Measurements from ENCODE around the gene PPWD1. TPM values are rescaled to one million over a fixed set of nuclear protein-coding genes. Genes with fewer than 3 reads are reported as not detected.

PPWD1 gene
- 10 to 100 TPM; 32.8 to 71.0 TPM for total RNA-seq

DNA sequence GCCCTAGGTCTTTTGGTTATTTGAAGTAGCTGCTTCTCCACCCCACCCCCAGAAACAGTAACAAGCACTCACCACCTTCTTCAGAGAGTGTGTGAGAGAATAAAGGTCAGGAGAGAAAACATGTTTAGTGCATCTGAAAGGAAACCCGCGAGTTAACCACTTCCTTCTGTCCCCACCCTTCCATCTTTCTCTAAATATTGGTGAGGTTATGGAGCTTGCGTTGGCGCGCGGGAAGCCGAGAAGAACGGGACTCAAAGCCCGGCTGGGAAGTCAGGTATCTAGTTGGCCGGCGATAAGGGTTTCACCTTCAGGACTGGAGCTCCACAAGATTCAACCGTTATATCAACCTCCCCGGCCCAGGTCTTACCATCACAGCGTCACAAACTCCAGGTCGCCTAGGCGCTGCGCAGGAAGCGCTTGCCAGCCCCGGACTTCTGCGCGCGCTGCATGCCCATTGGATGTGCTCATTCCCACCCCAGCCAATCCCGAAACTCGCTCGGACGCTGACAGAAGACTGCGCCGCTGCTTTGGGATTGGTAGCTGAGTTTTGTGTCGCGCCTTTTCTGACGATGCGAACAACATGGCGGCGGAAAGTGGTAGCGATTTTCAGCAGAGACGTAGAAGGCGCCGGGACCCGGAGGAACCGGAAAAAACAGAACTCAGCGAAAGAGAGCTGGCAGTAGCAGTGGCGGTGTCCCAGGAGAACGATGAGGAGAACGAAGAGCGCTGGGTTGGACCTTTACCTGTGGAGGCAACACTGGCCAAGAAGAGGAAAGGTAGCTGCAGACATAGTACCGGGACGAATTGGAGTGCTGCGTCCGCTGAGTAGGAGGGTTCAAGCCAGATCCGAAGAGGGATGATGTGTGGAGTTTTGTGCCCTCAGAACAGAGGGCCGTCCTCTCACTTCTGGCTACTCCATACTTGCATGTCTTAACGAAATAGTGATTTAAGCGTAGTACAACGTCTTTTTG lies at the start of gene PPWD1, which contains the start of gene CENPK:
TSS of gene PPWD1 (plus strand) at position 566 of the 971 bp plus-strand sequence. CDS start at position 581, 15 bp downstream.
TSS of gene CENPK (minus strand) at position 438 of the 971 bp plus-strand sequence. CDS start 8,261 bp downstream, outside the sequence.
- H3K27me3 ChIP-seq (replicated peaks; ENCODE audit: insufficient read depth), result no peaks in the 10 kb centered on the region
- peak; percentile 92 for DNase-seq (ENCODE audit: low spot score)
- TF ChIP-seq, protein P1, sequence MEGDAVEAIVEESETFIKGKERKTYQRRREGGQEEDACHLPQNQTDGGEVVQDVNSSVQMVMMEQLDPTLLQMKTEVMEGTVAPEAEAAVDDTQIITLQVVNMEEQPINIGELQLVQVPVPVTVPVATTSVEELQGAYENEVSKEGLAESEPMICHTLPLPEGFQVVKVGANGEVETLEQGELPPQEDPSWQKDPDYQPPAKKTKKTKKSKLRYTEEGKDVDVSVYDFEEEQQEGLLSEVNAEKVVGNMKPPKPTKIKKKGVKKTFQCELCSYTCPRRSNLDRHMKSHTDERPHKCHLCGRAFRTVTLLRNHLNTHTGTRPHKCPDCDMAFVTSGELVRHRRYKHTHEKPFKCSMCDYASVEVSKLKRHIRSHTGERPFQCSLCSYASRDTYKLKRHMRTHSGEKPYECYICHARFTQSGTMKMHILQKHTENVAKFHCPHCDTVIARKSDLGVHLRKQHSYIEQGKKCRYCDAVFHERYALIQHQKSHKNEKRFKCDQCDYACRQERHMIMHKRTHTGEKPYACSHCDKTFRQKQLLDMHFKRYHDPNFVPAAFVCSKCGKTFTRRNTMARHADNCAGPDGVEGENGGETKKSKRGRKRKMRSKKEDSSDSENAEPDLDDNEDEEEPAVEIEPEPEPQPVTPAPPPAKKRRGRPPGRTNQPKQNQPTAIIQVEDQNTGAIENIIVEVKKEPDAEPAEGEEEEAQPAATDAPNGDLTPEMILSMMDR (IDR thresholded peaks at IDR 0.05), result no peak
- no peaks in the 10 kb centered on the region for H3K9me3 ChIP-seq
- peak within 1 kb of the TSS; percentile 80 to 93 for H3K27ac ChIP-seq
- H3K36me3 ChIP-seq, result peaks cover 4% of the 10 kb centered on the region
- peak; percentile 99 for ATAC-seq (ENCODE audit: insufficient number of reproducible peaks, low FRiP score, low read depth)
- H3K4me1 ChIP-seq (ENCODE audit: control insufficient read depth in 1 of 2, low read depth in 2 of 2), result peaks cover 15 to 31% of the 10 kb centered on the region in 2 donors
- H3K4me3 ChIP-seq, result peak within 1 kb of the TSS; percentile 82

DNA sequence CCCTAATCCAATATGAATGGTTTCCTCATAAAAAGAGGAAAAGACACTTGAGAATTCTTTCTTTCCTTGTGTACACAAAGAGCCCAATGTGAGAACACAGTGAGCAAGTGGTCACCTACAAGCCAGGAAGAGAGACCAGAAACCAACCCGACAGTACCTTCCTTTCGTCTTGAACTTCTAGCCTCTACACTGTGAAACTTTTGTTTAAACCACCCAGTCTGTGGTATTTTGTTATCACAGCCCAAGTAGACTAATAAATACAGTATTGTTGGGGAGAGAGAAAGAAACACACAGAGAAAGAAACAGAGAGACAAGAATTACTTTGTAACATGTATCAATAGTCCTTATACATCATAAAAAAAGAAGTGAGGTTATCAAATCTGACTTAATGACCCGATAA lies 37.4 kb upstream of the PPWD1 start:
- TF ChIP-seq, protein P1 (IDR thresholded peaks at IDR 0.05), result no peak
- Histone ChIP-seq H3K27ac (no peak overlapping the region), H3K4me1 (ENCODE audit: control insufficient read depth in 1 of 2, low read depth in 2 of 2) (no peaks in the 10 kb centered on the region), H3K9me3 (no peaks in the 10 kb centered on the region), H3K27me3 (replicated peaks; ENCODE audit: insufficient read depth) (no peaks in the 10 kb centered on the region), H3K4me3 (no peak overlapping the region), H3K36me3 (no peaks in the 10 kb centered on the region)
- ATAC-seq (ENCODE audit: insufficient number of reproducible peaks, low FRiP score, low read depth) (no peak), DNase-seq (ENCODE audit: low spot score) (no peak)

DNA sequence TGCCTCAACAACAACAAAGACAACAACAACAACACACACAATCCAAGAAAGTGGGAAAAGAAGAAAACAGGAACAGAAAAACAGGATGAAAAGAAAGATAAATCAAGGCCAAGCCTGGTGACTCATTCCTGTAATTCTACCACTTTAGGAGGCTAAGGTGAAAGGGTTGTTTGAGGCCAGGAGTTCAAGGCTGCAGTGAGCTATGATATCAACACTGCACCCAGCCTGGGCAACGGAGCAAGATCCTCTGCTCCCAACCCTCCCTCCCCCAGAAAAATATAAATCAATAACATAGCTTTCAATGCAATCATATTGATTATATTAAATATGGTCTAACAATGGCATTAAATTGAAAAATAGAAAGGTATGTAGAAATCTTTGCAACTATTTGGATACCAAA lies 32.2 kb upstream of the PPWD1 start:
- H3K4me3 ChIP-seq, result no peak overlapping the region
- no peaks in the 10 kb centered on the region for H3K27me3 ChIP-seq (replicated peaks; ENCODE audit: insufficient read depth)
- no peak overlapping the region for H3K27ac ChIP-seq
- DNase-seq (ENCODE audit: low spot score) (no peak), ATAC-seq (ENCODE audit: insufficient number of reproducible peaks, low FRiP score, low read depth) (no peak)
- no peaks in the 10 kb centered on the region for H3K9me3 ChIP-seq
- TF ChIP-seq, protein P1 (IDR thresholded peaks at IDR 0.05), result no peak
- H3K4me1 ChIP-seq (ENCODE audit: control insufficient read depth in 1 of 2, low read depth in 2 of 2), result no peaks in the 10 kb centered on the region
- H3K36me3 ChIP-seq, result no peaks in the 10 kb centered on the region

DNA sequence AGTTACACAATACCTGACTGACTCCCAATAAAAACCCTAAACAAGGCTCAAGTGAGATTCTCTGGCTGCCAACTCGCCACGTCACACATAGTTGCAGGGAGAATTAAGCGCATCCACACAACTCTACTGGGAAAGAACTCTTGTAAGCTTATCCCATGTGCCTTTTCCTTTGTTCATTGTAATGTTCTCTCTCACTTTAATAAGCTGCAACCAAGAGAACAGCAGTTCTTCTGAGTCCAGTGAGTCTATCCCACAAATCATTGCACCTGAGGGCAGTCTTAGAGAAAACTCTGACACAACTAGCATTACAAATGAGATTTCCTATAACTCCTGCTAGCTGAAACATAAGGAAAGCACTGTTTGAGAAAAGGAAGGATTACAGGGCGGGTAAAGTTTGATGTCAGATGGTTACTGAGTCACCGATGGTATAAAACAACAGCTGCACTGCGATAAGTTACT lies 27.5 kb upstream of the PPWD1 start:
- ATAC-seq (ENCODE audit: insufficient number of reproducible peaks, low FRiP score, low read depth), result no peak
- H3K27ac ChIP-seq, result no peak overlapping the region
- H3K9me3 ChIP-seq, result no peaks in the 10 kb centered on the region
- H3K4me1 ChIP-seq (ENCODE audit: control insufficient read depth in 1 of 2, low read depth in 2 of 2), result no peaks in the 10 kb centered on the region
- no peak overlapping the region for H3K4me3 ChIP-seq
- no peak for DNase-seq (ENCODE audit: low spot score)
- H3K27me3 ChIP-seq (replicated peaks; ENCODE audit: insufficient read depth), result no peaks in the 10 kb centered on the region
- TF ChIP-seq, protein P1 (IDR thresholded peaks at IDR 0.05), result no peak
- H3K36me3 ChIP-seq, result no peaks in the 10 kb centered on the region

DNA sequence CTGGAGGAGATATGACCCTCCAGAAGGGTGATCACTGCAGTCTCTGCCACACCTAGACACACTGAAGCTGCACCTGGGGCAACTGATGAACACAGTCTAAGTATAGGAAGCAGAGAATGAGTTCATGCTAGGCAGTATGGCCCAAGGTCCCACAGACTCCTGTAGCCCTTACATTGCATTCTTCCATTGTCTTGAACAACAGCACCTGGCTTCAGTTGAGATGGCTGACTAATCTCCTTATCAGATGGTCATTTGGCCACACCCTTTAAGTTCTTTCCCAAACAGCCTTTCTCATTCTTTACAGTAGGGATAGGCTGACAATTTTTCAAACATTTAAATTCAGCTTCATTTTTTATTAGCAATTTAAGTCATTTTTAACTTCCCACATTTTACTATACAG lies 23.3 kb upstream of the PPWD1 start:
- no peaks in the 10 kb centered on the region for H3K27me3 ChIP-seq (replicated peaks; ENCODE audit: insufficient read depth)
- no peaks in the 10 kb centered on the region for H3K36me3 ChIP-seq
- no peak for DNase-seq (ENCODE audit: low spot score)
- H3K4me1 ChIP-seq (ENCODE audit: control insufficient read depth in 1 of 2, low read depth in 2 of 2), result no peaks in the 10 kb centered on the region
- TF ChIP-seq, protein P1 (IDR thresholded peaks at IDR 0.05), result no peak
- H3K27ac ChIP-seq, result no peak overlapping the region
- no peaks in the 10 kb centered on the region for H3K9me3 ChIP-seq
- ATAC-seq (ENCODE audit: insufficient number of reproducible peaks, low FRiP score, low read depth), result no peak
- no peak overlapping the region for H3K4me3 ChIP-seq
